ENCODE results near the gene C10orf53.
"Not testable (repeated sequence)": the region's sequence is repeated elsewhere in the genome, so short reads cannot be mapped to it uniquely, and the experiment has no call there.

The C10orf53 gene

GRCh38 chr10:49652421-49653272 is 26.8 kb upstream of the C10orf53 start:
- DNase-seq (ENCODE audit: low read depth in 2 of 2, low spot score in 1 of 2), result no peak

GRCh38 chr10:49653273-49653929 is 26.1 kb upstream of the C10orf53 start:
- DNase-seq (ENCODE audit: low read depth in 2 of 2, low spot score in 1 of 2), result no peak

- no peak for DNase-seq (ENCODE audit: low read depth in 2 of 2, low spot score in 1 of 2)
Measured at GRCh38 chr10:49654036-49654693, 25.3 kb upstream of the C10orf53 start.

GRCh38 chr10:49655099-49655498 is 24.4 kb upstream of the C10orf53 start:
- DNase-seq (ENCODE audit: low read depth in 2 of 2, low spot score in 1 of 2), result no peak

GRCh38 chr10:49656845-49657493 is 22.5 kb upstream of the C10orf53 start:
- no peak for DNase-seq (ENCODE audit: low read depth in 2 of 2, low spot score in 1 of 2)

GRCh38 chr10:49657606-49658005 is 21.8 kb upstream of the C10orf53 start:
- DNase-seq (ENCODE audit: low read depth in 2 of 2, low spot score in 1 of 2), result no peak

GRCh38 chr10:49661140-49661856 is 18.2 kb upstream of the C10orf53 start:
- no peak for DNase-seq (ENCODE audit: low read depth in 2 of 2, low spot score in 1 of 2)

GRCh38 chr10:49662169-49662830 is 17.2 kb upstream of the C10orf53 start:
- DNase-seq (ENCODE audit: low read depth in 2 of 2, low spot score in 1 of 2), result no peak

GRCh38 chr10:49663596-49663995 is 15.9 kb upstream of the C10orf53 start:
- no peak for DNase-seq (ENCODE audit: low read depth in 2 of 2, low spot score in 1 of 2)

GRCh38 chr10:49664006-49664841 is 15.2 kb upstream of the C10orf53 start:
- DNase-seq (ENCODE audit: low read depth in 2 of 2, low spot score in 1 of 2), result no peak

- no peak for DNase-seq (ENCODE audit: low read depth in 2 of 2, low spot score in 1 of 2)
Measured at GRCh38 chr10:49664842-49665355, 14.6 kb upstream of the C10orf53 start.

- no peak for DNase-seq (ENCODE audit: low read depth in 2 of 2, low spot score in 1 of 2)
Measured at GRCh38 chr10:49666054-49666615, 13.3 kb upstream of the C10orf53 start.

GRCh38 chr10:49666685-49667084 is 12.8 kb upstream of the C10orf53 start:
- DNase-seq (ENCODE audit: low read depth in 2 of 2, low spot score in 1 of 2), result no peak

GRCh38 chr10:49667991-49668390 is 11.5 kb upstream of the C10orf53 start:
- DNase-seq (ENCODE audit: low read depth in 2 of 2, low spot score in 1 of 2), result no peak

GRCh38 chr10:49668684-49669083 is 10.8 kb upstream of the C10orf53 start:
- DNase-seq (ENCODE audit: low read depth in 2 of 2, low spot score in 1 of 2), result no peak

GRCh38 chr10:49678827-49679479 is 498 bp upstream of the C10orf53 start:
- DNase-seq (ENCODE audit: low read depth in 2 of 2, low spot score in 1 of 2), result no peak

GRCh38 chr10:49682449-49682848 is 3.0 kb downstream of the C10orf53 start:
- not testable (repeated sequence) for DNase-seq (ENCODE audit: low read depth in 2 of 2, low spot score in 1 of 2)

- DNase-seq (ENCODE audit: low read depth in 2 of 2, low spot score in 1 of 2), result no peak
Measured at GRCh38 chr10:49682879-49683278, 3.4 kb downstream of the C10orf53 start.
